Caco-2 (cell line): ENCODE results near the gene PRSS22. TPM values are rescaled to one million over a fixed set of nuclear protein-coding genes. Genes with fewer than 3 reads are reported as not detected.

Source experiments
- BruUV-seq: library from RNA; stranded (reverse); fragments of 400-500 nt; replicated peaks from 2 replicates; lab custom pipeline; 2021; lab: Mats Ljungman, UMichigan
- CTCF ChIA-PET: fragments of 300-600 bp; sonication (Branson Sonifier 250); formaldehyde crosslinking; loops from one replicate; lab custom pipeline; 2022; ENCODE audit warnings: antibody characterized with exemption; lab: Charles Lee
- POLR2A ChIA-PET: fragments of 300-600 bp; sonication (Branson Sonifier 250); formaldehyde crosslinking; loops from one replicate; lab custom pipeline; 2022; ENCODE audit warnings: antibody characterized with exemption; lab: Charles Lee
- DNase-seq, 2 experiments: peaks; one replicate each; pipeline versions ENCODE4 v3.0.0 to v3.0.0-alpha.2; 2020 to 2022
- H3K27me3 ChIP-seq: replicated peaks from 2 replicates; pipeline ENCODE4 v1.6.0; 2011; ENCODE audit warnings: low read length; ENCODE audit not compliant: control insufficient read depth, insufficient read depth
- H3K36me3 ChIP-seq: 2 replicates; pipeline ENCODE4 v1.5.1; 2011; ENCODE audit warnings: low read length; ENCODE audit not compliant: control insufficient read depth, insufficient read depth
- H3K4me1 ChIP-seq: fragments of 250-450 bp; sonication (Bioruptor Pico); 2 replicates; pipeline ENCODE4 v1.5.1; 2020; ENCODE audit warnings: mild to moderate bottlenecking
- H3K4me3 ChIP-seq: 2 replicates; pipeline ENCODE4 v1.5.1; 2011; ENCODE audit warnings: low read depth, mild to moderate bottlenecking, control low read depth, low read length
- H3K9me3 ChIP-seq: fragments of 250-450 bp; sonication (Bioruptor Pico); 2 replicates; pipeline ENCODE4 v1.5.1; 2020; ENCODE audit warnings: mild to moderate bottlenecking, moderate library complexity
- H3K27ac Mint-ChIP-seq: one replicate; pipeline ENCODE4 v1.8.0; 2022; ENCODE audit warnings: mixed read lengths; ENCODE audit not compliant: unreplicated experiment
- H3K27me3 Mint-ChIP-seq: one replicate; pipeline ENCODE4 v1.8.0; 2022; ENCODE audit warnings: mixed read lengths; ENCODE audit not compliant: insufficient read depth, unreplicated experiment
- H3K36me3 Mint-ChIP-seq: one replicate; pipeline ENCODE4 v1.8.0; 2022; ENCODE audit warnings: mild to moderate bottlenecking, mixed read lengths; ENCODE audit not compliant: insufficient read depth, unreplicated experiment
- H3K4me1 Mint-ChIP-seq: one replicate; pipeline ENCODE4 v1.8.0; 2022; ENCODE audit warnings: low read depth, mixed read lengths; ENCODE audit not compliant: unreplicated experiment
- H3K4me3 Mint-ChIP-seq: one replicate; pipeline ENCODE4 v1.8.0; 2022; ENCODE audit warnings: mild to moderate bottlenecking, moderate library complexity, mixed read lengths; ENCODE audit not compliant: unreplicated experiment
- H3K9me3 Mint-ChIP-seq: one replicate; pipeline ENCODE4 v1.8.0; 2022; ENCODE audit warnings: mixed read lengths; ENCODE audit not compliant: unreplicated experiment
- CTCF ChIP-seq, 2 experiments: fragments of 200-600 bp in 1 of 2; IDR thresholded peaks; 1 replicate in 1 of 2; 2 replicates in 1 of 2; pipeline versions ENCODE4 v1.5.1 to v1.8.0; 2011 to 2022; ENCODE audit warnings: antibody characterized with exemption in 1 of 2, control low read depth in 1 of 2, inconsistent platforms in 1 of 2, low read depth in 1 of 2, low read length in 1 of 2, mild to moderate bottlenecking in 1 of 2, moderate library complexity in 1 of 2; ENCODE audit not compliant: insufficient read depth in 1 of 2, severe bottlenecking in 1 of 2, unreplicated experiment in 1 of 2
- intact Hi-C: fragments of 100-400 bp; cut with micrococcal nuclease; formaldehyde crosslinking; loops from one replicate; pipeline ENCODE4 v1.10.0; 2022; ENCODE audit not compliant: unreplicated experiment
- total RNA-seq: library from RNA; stranded (reverse); gene quantifications from 2 replicates; pipeline ENCODE4 v1.2.3, GENCODE V29; 2022

PRSS22 gene
- total RNA-seq, 1 experiment from 2014 or later = 131 TPM

DNA sequence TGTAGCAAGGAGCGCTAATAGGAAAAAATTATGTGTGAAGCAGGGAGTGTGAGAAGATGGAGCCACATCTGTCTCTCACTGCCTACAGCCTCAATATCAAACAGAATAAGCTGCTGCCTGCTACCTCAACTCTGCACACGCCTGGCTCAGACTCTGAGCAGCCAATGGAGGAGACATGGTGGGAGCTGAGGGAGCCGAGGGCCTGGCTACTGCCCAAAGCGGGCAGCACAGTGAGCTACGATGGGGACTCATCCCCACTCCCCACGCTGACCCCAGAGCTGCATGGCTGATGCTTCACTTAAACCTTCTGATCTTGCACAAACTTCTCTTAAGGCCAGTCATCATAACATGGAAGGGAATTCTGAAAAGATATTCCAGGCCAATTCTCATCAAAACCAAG, 14.0 kb upstream of the PRSS22 start:
- no peak overlapping the region for H3K27ac Mint-ChIP-seq
- no TSS peak for BruUV-seq
- peaks cover 3% of the 10 kb centered on the region for H3K27me3 Mint-ChIP-seq
- no peaks in the 10 kb centered on the region for H3K4me1 ChIP-seq
- no peak for TF ChIP-seq CTCF (IDR thresholded peaks at IDR 0.05; ENCODE audit: insufficient read depth in 1 of 2, low read depth in 1 of 2, low read length in 1 of 2, severe bottlenecking in 1 of 2, unreplicated experiment in 1 of 2)
- no peaks in the 10 kb centered on the region for H3K9me3 ChIP-seq
- intact Hi-C loops = loop anchor here (5.0 kb wide), 1 partner anchor 45 kb away; no protein-coding TSS in a partner anchor
- no peak overlapping the region for H3K4me3 Mint-ChIP-seq
- no peaks in the 10 kb centered on the region for H3K4me1 Mint-ChIP-seq
- DNase-seq = no peak
- CTCF ChIA-PET = no interaction called here
- POLR2A ChIA-PET = interaction anchor here (0.6 kb wide), 1 partner anchor 24 kb away, joined by 3 read pairs; no protein-coding TSS in a partner anchor
- H3K36me3 Mint-ChIP-seq = no peaks in the 10 kb centered on the region
- no peaks in the 10 kb centered on the region for H3K9me3 Mint-ChIP-seq
- H3K36me3 ChIP-seq = no peaks in the 10 kb centered on the region
- H3K27me3 ChIP-seq = no peaks in the 10 kb centered on the region
- no peak overlapping the region for H3K4me3 ChIP-seq

DNA sequence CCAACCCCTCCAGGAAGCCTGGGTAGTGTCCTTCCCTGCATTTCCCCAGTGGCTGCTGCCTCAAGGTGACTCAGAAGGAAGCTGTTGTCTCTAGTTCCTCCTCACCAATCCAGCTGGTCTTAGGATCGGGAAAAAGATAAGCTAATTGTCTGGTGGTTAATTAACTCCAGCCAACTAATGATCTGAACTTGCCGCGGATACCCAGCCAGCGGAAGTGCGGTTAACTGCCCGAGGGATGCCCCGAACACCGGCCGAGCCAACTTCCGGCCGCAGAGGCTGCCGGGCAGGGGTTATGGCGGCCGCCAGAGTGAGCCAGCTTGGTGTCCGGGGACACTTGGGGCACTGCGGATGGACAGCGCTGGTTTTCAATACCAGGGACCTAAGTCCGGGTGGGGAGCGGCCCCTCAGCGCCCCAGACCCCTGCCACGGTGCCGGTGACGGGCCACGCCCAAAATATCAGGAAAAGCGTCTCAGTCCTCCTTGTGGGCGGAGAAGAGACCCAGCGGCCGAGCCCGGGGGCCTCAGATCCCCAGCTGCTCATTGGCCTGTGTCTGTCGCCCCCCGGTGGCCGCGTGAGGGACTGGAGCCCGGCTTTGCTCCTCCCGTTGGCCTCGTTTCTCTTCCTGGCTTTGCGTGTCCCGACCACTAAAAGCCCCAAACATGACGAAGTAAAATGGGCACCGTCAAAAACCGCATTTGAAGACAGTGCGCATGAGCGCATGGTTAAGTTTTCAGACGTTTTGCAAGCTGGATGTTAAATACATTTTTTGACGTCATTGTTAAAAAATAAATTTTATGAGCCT, 10.2 kb upstream of the PRSS22 start:
- no peaks in the 10 kb centered on the region for H3K4me1 ChIP-seq
- no peaks in the 10 kb centered on the region for H3K9me3 ChIP-seq
- Mint-ChIP-seq H3K36me3 (no peaks in the 10 kb centered on the region), H3K27me3 (peaks cover 3% of the 10 kb centered on the region), H3K9me3 (no peaks in the 10 kb centered on the region), H3K4me1 (no peaks in the 10 kb centered on the region), H3K27ac (peak overlapping the region; percentile 91), H3K4me3 (peak overlapping the region; percentile 90)
- intact Hi-C loops = loop anchor here (1.0 to 2.0 kb wide), 4 partner anchors 10 to 89 kb away; partner anchors contain the start of gene PRSS22
- peak overlapping the region; percentile 41 for H3K4me3 ChIP-seq
- no peaks in the 10 kb centered on the region for H3K27me3 ChIP-seq
- no peaks in the 10 kb centered on the region for H3K36me3 ChIP-seq
- ChIA-PET CTCF (interaction anchor here (0.7 to 2.0 kb wide), 12 partner anchors 10 to 160 kb away, joined by 3 to 35 read pairs (median 4); partner anchors contain the start of genes FLYWCH2 and PRSS22), POLR2A (interaction anchor here (0.5 to 1.7 kb wide), 5 partner anchors 14 to 154 kb away, joined by 4 to 7 read pairs (median 5); partner anchors contain the start of genes FLYWCH1, FLYWCH2 and SRRM2)
- DNase-seq = peak; percentile 92 to 96
- peak; percentile 86 to 92 for TF ChIP-seq CTCF (IDR thresholded peaks at IDR 0.05; ENCODE audit: insufficient read depth in 1 of 2, low read depth in 1 of 2, low read length in 1 of 2, severe bottlenecking in 1 of 2, unreplicated experiment in 1 of 2)
- TSS peak; percentile 99 for BruUV-seq

DNA sequence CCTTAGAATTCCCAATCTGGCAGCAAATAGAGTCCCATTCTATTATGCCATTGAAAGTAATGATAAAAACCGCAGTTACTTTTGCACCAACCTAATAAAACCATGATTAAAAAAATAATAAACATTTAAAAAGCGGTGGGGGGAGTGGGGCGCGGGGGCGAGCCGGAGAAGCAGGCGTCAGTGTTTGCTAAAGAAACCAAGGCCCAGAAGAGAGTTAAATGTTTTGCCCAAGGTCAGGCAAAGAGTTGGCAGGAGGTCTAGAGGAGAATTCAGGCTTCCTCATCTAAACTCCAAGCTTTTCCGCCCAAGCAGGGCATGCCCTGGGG, 9.7 kb upstream of the PRSS22 start:
- Histone ChIP-seq H3K4me1 (no peaks in the 10 kb centered on the region), H3K36me3 (no peaks in the 10 kb centered on the region), H3K27me3 (no peaks in the 10 kb centered on the region), H3K9me3 (no peaks in the 10 kb centered on the region), H3K4me3 (peak overlapping the region; percentile 41)
- POLR2A ChIA-PET = interaction anchor here (0.5 to 1.7 kb wide), 5 partner anchors 15 to 155 kb away, joined by 4 to 7 read pairs (median 5); partner anchors contain the start of genes FLYWCH1, FLYWCH2 and SRRM2
- DNase-seq = no peak
- BruUV-seq = TSS peak; percentile 98
- Mint-ChIP-seq H3K9me3 (no peaks in the 10 kb centered on the region), H3K27me3 (peaks cover 3% of the 10 kb centered on the region), H3K4me3 (peak overlapping the region; percentile 90), H3K4me1 (no peaks in the 10 kb centered on the region), H3K27ac (peak overlapping the region; percentile 91), H3K36me3 (no peaks in the 10 kb centered on the region)
- TF ChIP-seq CTCF (IDR thresholded peaks at IDR 0.05; ENCODE audit: insufficient read depth in 1 of 2, low read depth in 1 of 2, low read length in 1 of 2, severe bottlenecking in 1 of 2, unreplicated experiment in 1 of 2) = no peak
- CTCF ChIA-PET = interaction anchor here (0.7 to 2.0 kb wide), 11 partner anchors 9 to 161 kb away, joined by 3 to 35 read pairs (median 4); partner anchors contain the start of genes FLYWCH2 and PRSS22
- intact Hi-C loops = no loop called here
